ENCODE data around the gene AMDHD2. TPM values are rescaled to one million over a fixed set of nuclear protein-coding genes. Genes with fewer than 3 reads are reported as not detected.

The AMDHD2 gene
- total RNA-seq, 1 experiment from 2014 or later = 50.3 TPM

DNA sequence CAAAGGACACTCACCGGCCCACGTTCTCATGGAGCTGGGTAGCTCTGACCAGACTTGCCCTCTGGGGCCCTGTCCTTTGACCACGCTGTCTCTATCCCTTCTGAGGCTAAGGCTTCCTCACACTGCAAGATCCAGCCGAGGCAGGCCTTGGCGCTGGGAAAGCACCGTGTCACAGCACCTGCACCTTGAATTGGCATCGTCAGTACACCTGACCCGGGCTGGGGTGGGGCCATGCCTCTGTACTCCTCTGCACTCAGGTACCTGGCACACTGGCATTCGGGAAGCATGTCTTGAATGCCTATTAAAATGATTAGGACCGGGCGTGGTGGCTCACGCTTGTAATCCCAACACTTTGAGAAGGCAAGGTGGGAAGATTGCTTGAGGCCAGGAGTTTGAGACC is 39.2 kb upstream of the AMDHD2 start:
- ATAC-seq (no peak), DNase-seq (no peak)
- Histone ChIP-seq H3K4me3 (ENCODE audit: low read length) (no peak overlapping the region), H3K36me3 (ENCODE audit: low read depth, low read length) (no peaks in the 10 kb centered on the region), H4K20me1 (ENCODE audit: low read length) (no peaks in the 10 kb centered on the region), H3K27me3 (ENCODE audit: low read length) (no peaks in the 10 kb centered on the region), H3K27ac (ENCODE audit: low read length) (no peak overlapping the region), H3K9ac (ENCODE audit: low read length) (no peak overlapping the region), H3K4me2 (ENCODE audit: low read length) (no peak overlapping the region), H3K9me2 (replicated peaks; ENCODE audit: low read length) (no peaks in the 10 kb centered on the region), H2AFZ (ENCODE audit: low read length) (no peak overlapping the region), H3F3A (ENCODE audit: low read length, unreplicated experiment) (no peaks in the 10 kb centered on the region), H3K9me3 (ENCODE audit: low read length) (no peaks in the 10 kb centered on the region), H3K4me1 (ENCODE audit: insufficient read depth, low read length) (no peaks in the 10 kb centered on the region; the same call in 1 of the 2 replicates), H3K79me2 (ENCODE audit: low read length) (peaks cover 27% of the 10 kb centered on the region)
- ChIA-PET CTCF (no interaction called here), POLR2A (ENCODE audit: unreplicated experiment) (no interaction called here)
- no TSS peak for BruUV-seq (replicated peaks)
- TF ChIP-seq, protein P1, sequence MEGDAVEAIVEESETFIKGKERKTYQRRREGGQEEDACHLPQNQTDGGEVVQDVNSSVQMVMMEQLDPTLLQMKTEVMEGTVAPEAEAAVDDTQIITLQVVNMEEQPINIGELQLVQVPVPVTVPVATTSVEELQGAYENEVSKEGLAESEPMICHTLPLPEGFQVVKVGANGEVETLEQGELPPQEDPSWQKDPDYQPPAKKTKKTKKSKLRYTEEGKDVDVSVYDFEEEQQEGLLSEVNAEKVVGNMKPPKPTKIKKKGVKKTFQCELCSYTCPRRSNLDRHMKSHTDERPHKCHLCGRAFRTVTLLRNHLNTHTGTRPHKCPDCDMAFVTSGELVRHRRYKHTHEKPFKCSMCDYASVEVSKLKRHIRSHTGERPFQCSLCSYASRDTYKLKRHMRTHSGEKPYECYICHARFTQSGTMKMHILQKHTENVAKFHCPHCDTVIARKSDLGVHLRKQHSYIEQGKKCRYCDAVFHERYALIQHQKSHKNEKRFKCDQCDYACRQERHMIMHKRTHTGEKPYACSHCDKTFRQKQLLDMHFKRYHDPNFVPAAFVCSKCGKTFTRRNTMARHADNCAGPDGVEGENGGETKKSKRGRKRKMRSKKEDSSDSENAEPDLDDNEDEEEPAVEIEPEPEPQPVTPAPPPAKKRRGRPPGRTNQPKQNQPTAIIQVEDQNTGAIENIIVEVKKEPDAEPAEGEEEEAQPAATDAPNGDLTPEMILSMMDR (conservative IDR thresholded peaks at IDR 0.05; ENCODE audit: low read depth, low read length) = no peak
- no peak for TF ChIP-seq EZH2phosphoT487 (IDR thresholded peaks at IDR 0.05; ENCODE audit: borderline replicate concordance, low read length)
- TF ChIP-seq EZH2 (IDR thresholded peaks at IDR 0.05; ENCODE audit: low read length, unreplicated experiment) = no peak
- intact Hi-C loops (cut with micrococcal nuclease) = no loop called here

DNA sequence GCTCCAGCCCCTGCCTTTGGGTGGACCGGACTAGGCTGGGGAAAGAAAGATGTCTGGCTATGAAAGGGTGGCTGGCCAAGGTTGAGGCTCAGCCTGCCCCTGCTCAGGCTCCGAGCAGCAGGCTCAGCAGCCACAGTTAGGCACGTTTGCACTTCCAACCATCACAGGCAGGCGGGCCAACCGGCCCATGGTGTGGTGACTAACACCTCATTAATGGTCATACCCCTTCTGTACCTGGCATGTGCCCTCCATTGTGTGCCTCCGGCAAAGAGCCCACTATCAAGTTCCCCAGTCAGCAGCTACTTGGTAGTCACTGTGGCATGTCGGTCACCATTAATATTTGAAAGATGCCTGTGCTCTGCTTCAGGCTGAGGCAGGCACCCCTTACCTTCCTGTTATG is 38.5 kb upstream of the AMDHD2 start:
- Histone ChIP-seq H3K4me3 (ENCODE audit: low read length) (no peak overlapping the region), H2AFZ (ENCODE audit: low read length) (no peak overlapping the region), H3K4me1 (ENCODE audit: insufficient read depth, low read length) (no peaks in the 10 kb centered on the region), H3K27me3 (ENCODE audit: low read length) (no peaks in the 10 kb centered on the region), H3K9me2 (replicated peaks; ENCODE audit: low read length) (no peaks in the 10 kb centered on the region), H3K36me3 (ENCODE audit: low read depth, low read length) (no peaks in the 10 kb centered on the region), H3K4me2 (ENCODE audit: low read length) (no peak overlapping the region), H3F3A (ENCODE audit: low read length, unreplicated experiment) (no peaks in the 10 kb centered on the region), H3K9me3 (ENCODE audit: low read length) (no peaks in the 10 kb centered on the region), H4K20me1 (ENCODE audit: low read length) (no peaks in the 10 kb centered on the region), H3K27ac (ENCODE audit: low read length) (no peak overlapping the region), H3K9ac (ENCODE audit: low read length) (no peak overlapping the region), H3K79me2 (ENCODE audit: low read length) (peaks cover 20% of the 10 kb centered on the region)
- no peak for ATAC-seq
- no peak for TF ChIP-seq EZH2 (IDR thresholded peaks at IDR 0.05; ENCODE audit: low read length, unreplicated experiment)
- TF ChIP-seq, protein P1 (conservative IDR thresholded peaks at IDR 0.05; ENCODE audit: low read depth, low read length) = no peak
- no peak for TF ChIP-seq EZH2phosphoT487 (IDR thresholded peaks at IDR 0.05; ENCODE audit: borderline replicate concordance, low read length)
- intact Hi-C loops (cut with micrococcal nuclease) = no loop called here
- CTCF ChIA-PET = no interaction called here
- DNase-seq = no peak
- BruUV-seq (replicated peaks) = no TSS peak
- POLR2A ChIA-PET (ENCODE audit: unreplicated experiment) = no interaction called here

DNA sequence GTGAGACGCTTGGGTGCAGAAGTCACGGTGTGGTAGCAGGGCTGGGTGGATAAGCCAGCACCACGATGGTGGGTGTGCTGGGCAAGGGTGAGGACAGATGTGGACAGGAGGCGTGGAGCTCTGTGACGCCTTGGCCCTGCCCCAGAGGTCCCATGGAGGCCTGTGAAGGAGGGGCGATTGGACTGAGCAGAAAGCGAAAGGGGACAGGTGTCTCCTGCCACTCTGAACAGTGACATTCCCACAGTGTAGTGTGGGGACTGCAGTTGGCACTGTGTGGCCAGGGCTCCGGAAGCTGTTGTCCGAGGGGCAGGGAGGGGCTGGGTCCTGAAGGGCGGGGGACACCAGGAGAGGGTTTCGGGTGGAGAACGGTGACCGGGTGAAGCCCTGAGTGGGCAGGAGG is 37.9 kb upstream of the AMDHD2 start:
- intact Hi-C loops (cut with micrococcal nuclease) = no loop called here
- Histone ChIP-seq H2AFZ (ENCODE audit: low read length) (no peak overlapping the region), H3K27ac (ENCODE audit: low read length) (no peak overlapping the region), H3K9me3 (ENCODE audit: low read length) (no peaks in the 10 kb centered on the region), H3K4me1 (ENCODE audit: insufficient read depth, low read length) (no peaks in the 10 kb centered on the region), H4K20me1 (ENCODE audit: low read length) (no peaks in the 10 kb centered on the region), H3K9me2 (replicated peaks; ENCODE audit: low read length) (no peaks in the 10 kb centered on the region), H3K36me3 (ENCODE audit: low read depth, low read length) (no peaks in the 10 kb centered on the region), H3K9ac (ENCODE audit: low read length) (no peak overlapping the region), H3K27me3 (ENCODE audit: low read length) (no peaks in the 10 kb centered on the region), H3K4me2 (ENCODE audit: low read length) (no peak overlapping the region), H3K79me2 (ENCODE audit: low read length) (peaks cover 14% of the 10 kb centered on the region), H3F3A (ENCODE audit: low read length, unreplicated experiment) (no peaks in the 10 kb centered on the region), H3K4me3 (ENCODE audit: low read length) (no peak overlapping the region)
- TF ChIP-seq, protein P1 (conservative IDR thresholded peaks at IDR 0.05; ENCODE audit: low read depth, low read length) = no peak
- TF ChIP-seq EZH2phosphoT487 (IDR thresholded peaks at IDR 0.05; ENCODE audit: borderline replicate concordance, low read length) (no peak), EZH2 (IDR thresholded peaks at IDR 0.05; ENCODE audit: low read length, unreplicated experiment) (no peak)
- ATAC-seq (no peak), DNase-seq (no peak)
- ChIA-PET POLR2A (ENCODE audit: unreplicated experiment) (no interaction called here), CTCF (no interaction called here)
- no TSS peak for BruUV-seq (replicated peaks)

Measured in PC-3 (cell line).